Left kidney (tissue), 2 donors: ENCODE results near the gene TAT. TPM values are rescaled to one million over a fixed set of nuclear protein-coding genes. Genes with fewer than 3 reads are reported as not detected.

Experiments used
- DNase-seq: peaks from one replicate; pipeline ENCODE4 v3.0.0-alpha.2; 2013
- polyA plus RNA-seq: library from polyadenylated mRNA; unstranded; fragments of 120-200 nt; gene quantifications from one replicate; pipeline ENCODE4 v1.2.1, GENCODE V29; 2013; ENCODE audit not compliant: insufficient read length

The TAT gene
- polyA plus RNA-seq, 1 donor = 0.17 TPM

DNA sequence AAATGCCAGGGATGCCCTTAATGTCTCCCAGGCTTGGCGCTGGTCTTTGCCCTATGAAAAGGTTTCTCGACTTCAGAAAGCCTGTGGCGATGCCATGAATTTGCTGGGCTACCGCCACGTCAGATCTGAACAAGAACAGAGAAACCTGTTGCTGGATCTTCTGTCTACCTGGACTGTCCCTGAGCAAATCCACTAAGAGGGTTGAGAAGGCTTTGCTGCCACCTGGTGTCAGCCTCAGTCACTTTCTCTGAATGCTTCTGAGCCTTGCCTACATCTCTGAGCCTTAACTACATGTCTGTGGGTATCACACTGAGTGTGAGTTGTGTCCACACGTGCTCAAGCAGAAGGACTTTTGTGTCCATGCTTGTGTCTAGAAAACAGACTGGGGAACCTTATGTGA, 39.2 kb downstream of the TAT start:
- DNase-seq = peak; percentile 37

DNA sequence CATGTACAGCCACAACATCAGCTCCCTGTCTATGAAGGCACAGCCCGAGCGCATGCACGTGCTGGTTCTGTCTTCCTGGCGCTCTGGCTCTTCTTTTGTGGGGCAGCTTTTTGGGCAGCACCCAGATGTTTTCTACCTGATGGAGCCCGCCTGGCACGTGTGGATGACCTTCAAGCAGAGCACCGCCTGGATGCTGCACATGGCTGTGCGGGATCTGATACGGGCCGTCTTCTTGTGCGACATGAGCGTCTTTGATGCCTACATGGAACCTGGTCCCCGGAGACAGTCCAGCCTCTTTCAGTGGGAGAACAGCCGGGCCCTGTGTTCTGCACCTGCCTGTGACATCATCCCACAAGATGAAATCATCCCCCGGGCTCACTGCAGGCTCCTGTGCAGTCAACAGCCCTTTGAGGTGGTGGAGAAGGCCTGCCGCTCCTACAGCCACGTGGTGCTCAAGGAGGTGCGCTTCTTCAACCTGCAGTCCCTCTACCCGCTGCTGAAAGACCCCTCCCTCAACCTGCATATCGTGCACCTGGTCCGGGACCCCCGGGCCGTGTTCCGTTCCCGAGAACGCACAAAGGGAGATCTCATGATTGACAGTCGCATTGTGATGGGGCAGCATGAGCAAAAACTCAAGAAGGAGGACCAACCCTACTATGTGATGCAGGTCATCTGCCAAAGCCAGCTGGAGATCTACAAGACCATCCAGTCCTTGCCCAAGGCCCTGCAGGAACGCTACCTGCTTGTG, 40.0 kb downstream of the TAT start:
- no peak for DNase-seq

DNA sequence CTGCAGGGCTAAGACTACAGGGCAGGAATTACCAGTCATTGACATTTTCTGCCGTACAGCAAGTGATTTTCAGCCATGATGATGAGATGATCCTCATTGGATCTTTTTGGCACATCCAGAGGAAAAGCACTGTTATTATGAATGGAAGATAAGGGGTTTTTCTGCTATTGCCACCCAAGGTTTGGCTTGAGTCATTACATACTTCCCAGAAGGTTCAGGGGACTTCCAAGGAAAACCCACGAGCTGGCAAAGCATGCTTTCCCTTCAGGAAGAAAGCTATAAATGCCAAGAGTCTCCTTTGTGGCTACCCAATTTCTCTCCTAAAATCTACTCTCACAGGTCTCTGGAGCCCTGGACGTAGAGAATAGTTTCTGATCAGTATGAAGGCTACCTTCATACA, 44.5 kb downstream of the TAT start:
- DNase-seq = no peak

DNA sequence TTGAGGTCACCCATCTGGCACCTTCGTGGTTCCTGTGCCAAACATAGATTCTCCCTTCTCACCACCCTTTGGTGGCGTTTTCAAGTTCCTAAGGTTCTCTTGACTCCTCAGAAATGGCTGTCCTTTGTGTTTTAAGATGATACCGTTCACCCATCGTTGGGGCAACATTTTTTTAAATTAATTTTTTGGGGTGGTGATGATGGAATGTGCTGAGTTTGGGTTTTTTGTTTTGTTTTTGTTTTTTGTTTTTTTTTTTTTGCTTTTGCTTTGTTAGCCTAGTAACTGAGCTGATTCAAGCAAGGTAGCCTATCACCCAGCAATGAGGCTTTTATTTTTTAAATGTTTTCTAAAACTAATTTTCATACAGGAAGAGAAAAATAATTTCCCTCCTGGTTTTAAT, 48.0 kb downstream of the TAT start:
- DNase-seq = no peak

DNA sequence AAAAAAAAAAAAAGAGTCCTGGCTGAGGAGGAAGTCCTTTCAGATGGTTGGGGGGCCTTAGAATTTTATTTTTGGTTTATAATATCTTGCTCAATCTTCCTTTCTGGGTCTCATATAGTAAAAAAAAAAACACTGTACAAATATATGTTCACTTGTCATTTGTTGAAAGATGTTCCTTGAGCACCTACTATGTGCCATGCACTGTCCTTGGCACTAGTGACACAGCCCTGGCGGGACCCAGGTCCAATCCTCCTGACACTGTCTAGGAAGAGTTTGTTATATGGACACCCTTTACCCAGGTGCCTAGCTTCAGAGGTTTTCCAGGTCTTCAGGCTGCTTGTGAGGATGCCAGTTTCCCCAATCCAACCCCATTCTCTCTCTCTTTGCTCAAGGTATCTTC, 48.6 kb downstream of the TAT start:
- DNase-seq = no peak

DNA sequence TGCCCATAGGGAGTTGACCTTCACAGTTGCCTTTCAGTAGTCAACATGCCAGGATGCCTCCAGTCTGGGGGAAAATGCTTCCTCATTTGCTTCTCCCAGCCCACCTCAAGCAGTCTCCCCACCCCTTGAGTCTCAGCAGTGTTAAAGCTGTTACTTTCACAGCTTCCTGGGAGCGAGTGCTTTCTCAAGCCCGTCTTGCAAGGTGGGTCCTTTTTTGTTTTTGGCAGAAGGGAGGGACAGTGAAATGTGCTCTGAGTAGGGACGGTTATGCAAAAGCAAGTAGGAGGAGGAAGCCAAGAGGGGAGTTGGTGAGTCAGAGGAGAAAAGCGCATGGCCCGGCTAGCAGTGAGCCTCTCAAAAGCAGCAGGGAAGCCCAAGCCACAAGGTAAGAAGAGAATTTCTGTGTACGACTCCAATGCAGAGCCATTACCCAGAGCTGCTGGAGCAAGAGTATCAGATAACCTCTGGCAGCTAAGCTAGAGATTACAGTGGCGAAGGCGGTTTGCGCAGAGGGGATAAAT, 50.7 kb downstream of the TAT start, which contains the start of gene CHST4:
Gene CHST4, plus strand, starts transcription at position 316 of the 521 bp plus-strand sequence. CDS start 10,252 bp downstream, outside the sequence.
- DNase-seq = peak; percentile 39

DNA sequence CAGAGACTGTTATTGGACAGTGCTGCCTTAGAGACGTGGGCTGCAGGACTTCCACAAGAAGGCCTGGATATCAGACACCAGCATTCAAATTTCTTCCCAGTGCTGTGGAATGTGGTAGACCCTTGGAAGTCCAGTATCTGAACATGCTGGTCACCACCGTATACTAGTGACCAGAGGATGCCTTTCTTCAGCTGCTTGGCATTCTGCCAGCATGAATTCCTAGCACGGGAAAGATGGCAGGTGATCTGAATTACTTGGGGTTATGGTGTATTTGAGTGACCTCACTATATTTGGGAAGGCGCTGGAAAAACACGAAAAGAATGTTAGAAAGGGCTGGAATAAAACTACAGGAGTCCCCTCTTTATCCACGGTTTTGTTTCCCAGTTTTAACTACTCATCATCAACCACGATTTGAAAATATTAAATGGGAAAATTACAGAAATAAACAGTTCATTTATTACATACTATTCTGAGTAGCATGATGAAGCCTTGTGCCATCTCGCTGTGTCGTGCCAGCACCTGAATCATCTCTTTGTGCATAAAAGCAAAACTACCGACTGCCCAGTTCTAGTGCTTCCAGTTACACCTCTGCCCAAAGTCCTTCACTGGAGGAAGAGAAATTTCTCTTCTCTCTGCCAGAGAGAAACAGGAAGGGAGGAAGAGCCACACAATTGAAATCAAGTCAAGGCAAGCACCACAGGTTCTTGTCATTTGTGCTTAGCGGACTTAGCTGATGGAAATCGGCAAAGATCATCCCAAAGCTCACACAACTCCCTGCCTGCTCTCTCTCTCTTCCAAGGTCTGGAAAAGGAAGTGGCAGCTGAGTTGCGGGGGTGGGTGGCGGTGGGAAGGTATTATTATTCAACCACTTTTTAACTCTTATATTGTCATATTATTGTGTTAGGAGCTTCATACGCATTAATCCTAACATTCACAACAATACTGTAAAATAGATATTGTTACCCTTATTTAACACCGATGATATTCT, 52.0 kb downstream of the TAT start:
- DNase-seq = no peak

DNA sequence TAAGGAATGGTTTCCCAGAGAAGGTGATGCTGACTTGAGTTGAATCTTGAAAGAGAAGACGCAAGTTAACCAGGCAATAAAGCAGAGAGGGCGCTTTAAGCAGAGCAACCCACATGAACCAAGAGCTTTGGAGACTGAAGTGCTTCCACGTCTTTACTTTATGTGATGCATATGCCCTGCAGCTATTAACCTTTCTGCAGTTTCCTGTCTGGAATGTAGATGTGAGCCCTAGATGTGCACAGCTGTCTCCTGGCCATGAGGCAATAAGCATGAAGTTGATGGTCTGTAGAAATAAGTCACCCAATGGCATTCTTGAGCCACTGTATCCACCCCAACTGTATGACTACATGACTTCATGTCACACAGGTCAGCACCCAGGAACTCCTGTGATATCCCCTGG, 56.3 kb downstream of the TAT start:
- no peak for DNase-seq

Other genes starting within 250 kb of the TAT start
- 0.47 TPM for gene CALB2, start 218.4 kb downstream of the TAT start, polyA plus RNA-seq
- not detected for gene TLE7, start 135.0 kb downstream of the TAT start, polyA plus RNA-seq
- 18.1 TPM for gene ZNF23, start 114.8 kb downstream of the TAT start, polyA plus RNA-seq
- 15.6 TPM for gene ZNF19, start 87.8 kb downstream of the TAT start, polyA plus RNA-seq
- gene CHST4, start 50.7 kb downstream of the TAT start, polyA plus RNA-seq = 0.55 TPM
- 17.0 TPM for gene MARVELD3, start 49.1 kb upstream of the TAT start, polyA plus RNA-seq
- gene PHLPP2, start 147.6 kb upstream of the TAT start, polyA plus RNA-seq = 13.2 TPM
- 107 TPM for gene AP1G1, start 231.7 kb upstream of the TAT start, polyA plus RNA-seq